ENCODE measurements around the gene CBX8.

CBX8 gene

DNA sequence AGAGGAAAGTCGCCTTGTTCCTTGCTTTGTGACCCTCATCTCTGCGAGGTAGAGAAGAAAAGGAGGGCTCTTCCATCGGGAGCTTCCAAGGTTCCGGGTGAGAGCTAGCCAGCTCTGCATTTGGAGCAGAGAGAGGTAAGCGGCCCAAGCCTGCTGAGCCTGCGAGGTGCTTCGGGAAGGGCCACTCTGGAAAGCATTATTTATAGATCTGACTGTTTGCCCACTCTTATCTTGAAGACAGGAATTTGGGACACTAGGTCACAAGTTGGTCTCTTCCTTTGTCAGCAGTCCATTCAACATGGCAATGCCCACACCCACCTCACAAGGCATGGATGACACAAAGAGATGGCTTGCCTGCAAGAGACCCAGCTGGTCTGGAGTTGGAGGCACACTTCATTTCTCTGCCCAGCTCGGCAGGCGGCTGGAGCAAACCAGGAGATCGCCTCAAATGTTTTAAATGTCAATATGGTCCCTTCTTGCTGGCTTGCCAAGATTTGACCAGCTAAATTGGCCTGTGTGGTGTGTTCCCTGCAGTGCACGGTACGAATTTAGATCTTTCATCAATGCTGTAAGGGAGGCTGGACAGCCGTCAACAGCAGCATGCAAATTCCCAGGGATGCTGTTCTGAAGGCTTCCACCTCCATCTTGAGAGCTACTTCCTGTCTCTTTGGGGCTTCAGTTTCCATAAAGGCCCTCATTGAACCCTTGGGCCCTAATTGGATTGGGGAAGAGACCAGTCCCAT, 22.8 kb upstream of the CBX8 start:
- no peak for DNase-seq (ENCODE audit: low read depth)

DNA sequence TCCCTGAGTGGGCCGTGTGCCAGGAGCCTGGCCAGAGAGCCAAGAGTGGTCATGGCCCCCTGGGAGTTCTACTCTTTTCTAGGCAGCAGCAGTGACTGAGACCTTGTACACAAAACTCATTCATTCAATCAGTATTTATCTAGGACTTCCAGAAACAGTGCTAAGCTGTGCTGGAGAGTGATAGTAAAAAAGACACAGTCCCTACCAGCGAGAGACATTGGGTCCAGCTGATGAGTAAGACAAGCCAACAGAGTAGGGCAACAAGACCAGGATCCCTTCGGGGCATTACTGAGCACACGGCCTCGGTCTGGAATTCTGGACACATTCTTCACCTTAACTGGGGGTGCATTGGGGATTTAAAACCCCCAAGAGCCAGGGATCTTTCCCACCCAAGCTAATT, 22.2 kb upstream of the CBX8 start:
- no peak for DNase-seq (ENCODE audit: low read depth)

DNA sequence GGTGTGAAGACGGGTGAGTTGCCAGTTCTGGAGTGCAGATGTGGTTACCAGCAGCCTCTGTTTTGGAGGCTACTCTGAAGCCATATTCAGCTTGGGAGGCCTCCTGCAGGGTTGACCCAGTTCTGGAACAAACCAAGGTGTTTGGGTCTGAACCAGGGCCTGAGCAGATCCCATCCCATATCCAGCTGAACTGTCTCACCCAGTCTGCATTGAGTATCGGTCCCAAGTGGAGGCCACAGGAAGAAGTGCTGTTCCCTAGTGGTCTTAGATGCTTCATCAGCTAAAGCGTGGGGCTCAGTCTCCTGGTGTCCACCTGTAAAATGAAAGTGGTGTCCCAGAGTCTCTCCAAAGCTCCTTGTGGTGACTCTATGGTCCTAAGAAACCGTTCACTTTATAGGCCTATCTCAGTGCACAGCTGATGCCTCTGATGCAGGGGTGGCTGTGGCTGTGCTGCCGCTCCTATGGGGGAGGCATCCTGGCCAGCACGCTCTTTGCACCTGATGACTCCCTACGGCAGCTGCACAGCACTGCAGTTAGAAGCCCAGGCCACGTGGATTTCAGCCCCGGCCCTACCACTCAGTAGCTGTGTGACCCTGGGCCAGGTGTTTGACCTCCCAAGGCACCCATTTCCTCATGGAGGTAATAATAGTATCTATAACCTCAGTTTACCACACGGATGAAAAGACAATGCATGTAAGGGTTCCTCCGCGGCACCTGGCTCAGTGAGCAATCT, 21.3 kb upstream of the CBX8 start:
- DNase-seq (ENCODE audit: low read depth): no peak

DNA sequence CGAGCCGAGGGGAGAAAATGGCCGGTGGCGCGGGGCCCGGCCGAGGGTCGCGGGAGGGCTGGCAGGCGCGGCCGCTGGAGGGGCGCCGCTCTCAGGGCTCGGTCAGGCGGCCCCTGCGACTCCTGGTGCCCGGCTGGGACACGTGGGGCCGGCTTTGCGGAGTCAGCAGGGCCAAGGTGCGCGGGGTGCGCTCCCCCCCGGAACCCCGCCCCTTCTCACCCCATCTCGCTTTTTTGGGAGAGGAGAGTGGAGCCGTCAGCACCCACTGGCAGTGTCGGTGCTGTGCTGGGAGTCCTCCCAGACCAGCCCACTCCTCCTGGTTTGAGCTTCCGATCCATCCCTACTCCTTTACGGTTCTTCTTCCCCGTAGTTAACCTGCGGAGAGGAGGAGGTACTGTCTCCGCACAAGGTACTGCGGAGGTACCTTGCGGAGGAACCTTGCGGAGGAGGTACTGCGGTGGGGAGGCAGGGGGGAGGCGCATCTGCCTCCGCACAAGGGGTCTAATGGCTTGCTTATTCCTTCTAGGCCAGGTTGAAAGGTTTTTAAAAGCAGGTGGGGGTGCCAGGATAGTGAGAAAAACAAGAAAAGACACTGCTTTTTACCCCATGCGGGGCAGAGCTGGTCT, 19.1 kb upstream of the CBX8 start:
- DNase-seq (ENCODE audit: low read depth): no peak

DNA sequence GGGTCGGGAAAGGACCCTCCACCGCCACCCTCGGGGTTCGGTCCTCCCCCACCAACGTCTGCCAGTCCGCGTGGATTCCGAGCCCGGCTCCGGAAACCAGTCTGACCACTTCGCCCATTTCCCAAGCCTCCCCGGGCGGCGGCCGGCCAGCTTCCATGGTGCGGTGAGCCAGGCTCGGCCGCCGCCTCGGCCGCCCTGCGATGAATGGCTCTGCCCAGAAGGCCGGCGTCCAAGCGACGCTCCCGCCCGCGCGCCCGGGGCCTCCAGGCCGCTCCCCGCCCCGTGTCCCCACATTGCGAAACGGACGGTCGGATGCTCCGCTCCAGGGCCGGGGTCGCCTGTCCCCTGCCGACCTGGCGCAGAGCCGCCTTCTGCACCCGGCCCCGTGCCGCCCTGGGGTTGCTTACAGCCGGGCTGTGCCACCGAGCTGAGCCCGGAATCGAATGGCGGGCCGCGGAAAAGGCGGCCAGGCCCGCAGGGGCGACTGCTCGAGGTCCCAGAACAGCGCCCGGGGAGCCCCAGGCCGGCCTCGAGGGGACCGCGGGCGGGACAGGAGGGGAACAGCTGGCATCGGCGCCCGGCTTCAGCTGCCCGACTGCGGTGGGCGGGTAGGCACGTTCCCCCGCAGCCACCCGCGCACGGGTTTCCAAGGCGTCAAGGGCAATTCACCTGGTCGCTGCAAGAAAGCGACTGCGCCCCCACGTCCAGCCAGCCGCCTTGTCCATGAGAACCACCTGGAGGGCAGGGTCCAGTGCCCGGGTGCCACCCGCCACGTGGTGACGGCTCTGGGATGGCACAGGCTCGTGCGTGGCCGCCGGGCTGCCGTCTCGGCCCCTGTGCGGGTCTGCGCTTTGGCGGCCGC, 18.3 kb upstream of the CBX8 start:
- no peak for DNase-seq (ENCODE audit: low read depth)

DNA sequence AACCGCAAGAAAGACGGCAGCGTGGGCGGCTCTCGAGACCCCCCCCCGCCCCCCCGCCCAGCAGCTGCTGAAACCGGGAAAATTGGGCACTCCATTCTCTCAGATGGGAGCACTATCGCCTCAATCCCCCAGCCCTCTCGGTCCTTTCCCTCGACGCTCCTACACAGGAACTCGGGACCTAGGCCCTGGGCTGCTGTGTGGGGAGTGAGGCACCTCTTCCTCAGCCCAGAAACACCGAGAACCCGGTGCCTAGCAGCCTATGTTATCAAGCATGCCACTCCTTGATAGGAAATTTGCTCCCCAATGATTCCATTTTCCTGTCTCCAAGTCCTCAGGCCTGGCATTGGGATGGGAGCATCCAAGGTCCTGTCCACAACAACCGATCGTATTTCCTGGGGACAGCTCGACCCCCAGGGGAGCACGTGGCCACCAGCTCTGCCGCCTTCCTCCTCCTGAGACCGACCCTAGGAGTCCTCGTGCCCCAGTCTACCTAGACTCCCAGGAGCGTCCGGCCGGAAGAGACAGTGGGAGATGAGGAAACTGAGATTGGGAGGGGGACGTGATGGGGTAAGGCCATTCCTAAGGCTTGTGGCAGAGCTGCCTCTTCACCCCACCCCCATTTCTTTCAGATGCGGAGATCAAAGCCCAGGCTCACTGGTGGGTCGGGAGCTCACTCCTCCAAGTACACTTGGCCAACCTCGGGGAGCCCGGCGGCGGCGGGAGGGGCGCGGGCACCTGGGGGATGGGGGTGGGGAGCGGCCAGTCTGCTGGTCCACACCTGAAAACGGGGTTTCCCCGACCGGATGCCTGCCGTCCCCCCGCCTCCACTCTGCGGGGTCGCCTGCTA, 17.5 kb upstream of the CBX8 start:
- no peak for DNase-seq (ENCODE audit: low read depth)

DNA sequence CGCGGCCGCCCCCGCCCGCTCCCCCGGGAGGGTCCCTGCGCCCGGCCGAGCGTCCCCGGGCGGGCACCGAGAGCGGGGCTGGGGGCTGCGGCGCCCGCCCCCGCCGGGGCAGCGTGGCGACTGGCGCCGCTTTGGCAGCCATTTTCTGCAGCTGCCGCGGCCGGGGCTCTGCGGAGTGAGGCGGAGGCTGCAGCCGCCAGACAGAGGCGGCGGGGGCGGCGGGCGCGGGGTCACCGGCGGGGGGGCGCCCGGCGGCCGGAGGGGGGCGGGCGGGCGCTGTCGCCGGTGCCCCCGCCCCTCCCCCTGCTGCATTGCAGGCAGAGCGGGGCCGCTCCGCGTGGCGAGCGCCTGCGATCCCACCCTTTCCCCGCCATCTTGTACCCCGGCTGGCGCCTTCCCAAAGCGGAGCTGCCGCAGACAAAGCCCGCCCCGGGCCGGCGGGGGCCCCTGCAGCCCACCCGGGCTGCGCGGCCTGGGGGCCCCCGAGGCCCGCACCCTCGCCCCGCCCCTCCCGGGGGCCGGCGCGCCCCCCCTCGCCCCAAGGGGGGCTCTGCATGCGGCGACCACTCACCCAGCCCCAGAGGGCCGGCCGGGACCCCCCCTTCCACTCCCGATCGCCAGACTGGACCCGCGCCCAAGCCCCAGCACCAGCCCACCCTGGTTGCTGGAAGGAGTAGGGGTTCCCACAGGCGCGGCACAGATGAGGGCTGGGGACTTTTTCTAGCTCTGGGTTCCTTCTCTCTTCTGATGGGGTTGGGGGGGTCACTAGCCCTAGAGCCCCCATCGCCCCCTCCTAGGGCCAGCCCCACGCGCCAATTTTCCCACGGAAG, 16.6 kb upstream of the CBX8 start:
- DNase-seq (ENCODE audit: low read depth): no peak

DNA sequence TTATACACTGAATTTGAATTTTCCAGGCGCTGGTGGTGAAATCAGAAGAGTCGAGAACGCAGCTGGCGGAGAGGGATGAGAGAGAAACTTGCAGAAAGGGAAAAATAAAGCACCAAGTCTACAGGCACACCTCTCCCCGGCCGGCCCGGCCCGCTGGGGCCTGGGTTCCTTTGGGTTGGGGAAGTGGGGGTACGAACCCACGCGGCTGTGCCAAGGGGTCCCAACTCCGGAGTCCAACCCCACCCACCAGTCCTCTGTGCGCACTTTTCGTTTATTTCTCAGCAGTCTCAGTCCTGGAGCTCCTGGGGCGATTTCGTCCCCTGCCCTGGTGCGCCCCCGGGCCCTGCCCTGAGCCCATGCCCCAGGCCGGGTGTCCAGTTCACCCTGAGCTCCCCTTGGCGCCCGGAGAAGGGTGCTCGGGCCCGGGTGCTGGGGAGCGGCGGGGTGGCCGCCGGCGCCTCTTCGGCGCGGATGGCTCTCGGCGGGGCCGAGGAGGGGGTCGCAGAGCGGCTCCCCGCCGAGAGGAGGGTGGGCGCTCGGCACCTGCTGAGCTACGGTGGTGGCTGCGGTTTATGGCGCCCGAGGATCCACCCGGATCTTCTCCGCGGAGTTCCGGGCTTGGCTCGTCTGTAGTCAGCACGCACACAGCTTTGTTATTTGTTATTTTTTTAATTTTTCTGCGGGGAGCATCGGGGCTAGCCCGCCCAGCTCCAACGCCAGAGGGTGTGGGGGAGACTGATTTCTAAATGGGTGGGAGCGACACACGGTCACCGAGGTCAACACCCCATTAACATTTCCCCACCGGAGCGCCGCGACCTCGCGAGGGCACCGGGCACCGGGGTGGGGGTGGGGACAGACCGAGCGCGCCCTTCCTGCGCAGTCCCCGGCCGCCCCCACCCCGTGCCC, 15.7 kb upstream of the CBX8 start:
- DNase-seq (ENCODE audit: low read depth): no peak

DNA sequence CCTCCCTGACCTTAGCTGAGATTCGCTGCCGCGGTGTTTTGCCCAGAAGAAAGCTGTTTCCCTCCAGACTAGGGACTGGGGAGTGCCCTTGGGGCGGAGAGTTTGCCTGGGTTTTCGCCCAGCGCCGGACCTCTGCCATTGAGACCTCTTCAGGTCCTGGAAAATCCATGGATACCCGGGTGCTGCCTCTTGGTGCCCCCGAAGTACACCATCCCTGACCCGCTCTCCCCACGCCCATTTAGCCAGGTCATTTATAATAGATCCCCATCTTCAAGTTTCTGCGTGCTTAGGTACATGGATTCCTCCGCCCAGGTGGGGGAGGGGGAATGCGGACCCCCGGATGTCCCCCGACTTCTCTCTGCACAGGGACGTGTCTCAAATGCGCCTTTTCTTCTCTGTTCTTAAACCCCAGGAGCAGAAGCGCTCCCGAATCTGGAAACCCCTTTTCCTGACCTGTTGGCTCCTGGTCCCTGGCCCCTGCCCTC, 15.0 kb upstream of the CBX8 start:
- no peak for DNase-seq (ENCODE audit: low read depth)

DNA sequence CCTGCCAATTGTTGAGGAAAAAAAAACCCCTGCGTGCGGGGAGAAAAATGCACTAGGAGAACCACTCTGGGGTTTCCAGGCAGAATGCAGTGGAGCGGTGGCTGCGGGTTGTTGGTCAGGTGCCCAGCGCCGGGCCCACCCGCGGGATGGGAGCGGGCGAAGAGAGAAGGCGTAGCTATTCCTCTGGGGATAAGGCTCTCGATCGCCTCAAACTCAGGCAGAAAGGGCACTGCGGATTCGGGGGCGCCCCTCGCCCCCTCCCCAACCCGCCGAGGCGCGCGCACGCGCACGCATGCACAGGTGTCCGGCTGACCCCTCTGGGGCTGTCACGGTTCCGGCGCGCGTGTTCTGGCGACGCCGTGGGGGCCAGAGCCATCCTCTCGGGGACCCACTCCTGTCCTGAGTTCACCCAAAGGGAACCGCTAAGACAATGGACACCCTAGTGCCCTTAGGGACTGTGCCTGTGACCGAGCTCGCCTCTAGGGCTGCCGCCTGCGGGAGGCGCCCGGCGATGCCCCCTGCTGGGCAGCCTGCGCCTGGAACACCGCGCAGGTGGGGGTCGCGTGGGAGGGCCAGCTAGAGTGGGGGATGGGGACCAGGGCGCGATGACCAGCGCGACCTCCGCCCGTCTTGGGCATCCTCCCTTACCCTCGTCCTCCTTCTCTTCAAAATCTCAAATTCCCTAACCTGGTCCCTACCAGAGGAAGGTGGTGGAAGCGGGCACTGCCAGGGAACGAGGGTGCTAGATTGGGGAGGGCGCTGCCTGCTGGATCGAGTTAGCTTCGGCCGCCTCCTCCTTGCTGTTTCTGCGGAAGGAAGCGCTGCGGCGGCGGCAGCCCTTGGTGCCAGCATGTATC, 14.4 kb upstream of the CBX8 start:
- DNase-seq (ENCODE audit: low read depth): no peak

DNA sequence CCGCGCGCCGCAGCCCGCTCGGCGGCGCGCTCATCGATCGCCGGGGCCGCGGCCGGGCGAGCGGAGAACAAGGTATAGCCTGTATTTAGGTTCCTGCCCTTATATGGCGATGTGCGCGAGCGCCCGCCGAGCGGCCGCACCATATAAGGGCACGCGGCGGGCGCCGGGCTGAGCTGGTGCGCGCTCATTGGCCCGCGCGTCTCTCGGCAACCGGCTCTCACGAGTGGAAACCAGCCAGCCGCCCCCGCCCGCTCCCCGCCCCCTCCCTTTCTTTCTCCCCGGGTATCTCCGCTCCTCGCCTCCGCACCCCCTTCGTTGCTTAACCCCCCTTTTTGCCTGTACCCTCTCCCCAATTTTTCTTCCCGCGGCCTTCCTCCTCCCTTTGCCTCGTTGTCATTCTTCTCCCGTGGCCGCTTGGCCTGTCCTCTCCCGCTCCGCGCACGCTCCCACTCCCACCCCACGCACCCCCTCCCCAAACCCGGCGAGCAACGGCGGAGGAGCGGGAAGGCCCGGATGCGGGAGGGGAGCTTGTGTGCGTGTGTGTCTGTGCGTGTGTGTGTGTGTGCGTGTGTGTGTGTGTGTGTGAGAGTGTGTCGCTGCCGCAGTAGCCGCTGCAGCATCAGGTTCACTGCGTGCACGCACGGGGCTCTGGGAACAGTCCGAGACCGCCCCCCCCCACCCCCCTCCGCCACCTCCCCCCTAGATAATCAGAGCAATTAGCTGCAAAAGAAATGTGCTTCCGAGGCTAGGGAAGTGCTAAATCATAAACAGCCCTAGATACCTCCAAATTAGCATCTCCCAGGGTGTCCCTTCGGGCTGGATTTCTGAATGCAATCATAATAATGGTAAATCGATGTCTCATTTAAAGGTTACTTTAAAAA, 13.5 kb upstream of the CBX8 start:
- peak; percentile 65 for DNase-seq (ENCODE audit: low read depth)

DNA sequence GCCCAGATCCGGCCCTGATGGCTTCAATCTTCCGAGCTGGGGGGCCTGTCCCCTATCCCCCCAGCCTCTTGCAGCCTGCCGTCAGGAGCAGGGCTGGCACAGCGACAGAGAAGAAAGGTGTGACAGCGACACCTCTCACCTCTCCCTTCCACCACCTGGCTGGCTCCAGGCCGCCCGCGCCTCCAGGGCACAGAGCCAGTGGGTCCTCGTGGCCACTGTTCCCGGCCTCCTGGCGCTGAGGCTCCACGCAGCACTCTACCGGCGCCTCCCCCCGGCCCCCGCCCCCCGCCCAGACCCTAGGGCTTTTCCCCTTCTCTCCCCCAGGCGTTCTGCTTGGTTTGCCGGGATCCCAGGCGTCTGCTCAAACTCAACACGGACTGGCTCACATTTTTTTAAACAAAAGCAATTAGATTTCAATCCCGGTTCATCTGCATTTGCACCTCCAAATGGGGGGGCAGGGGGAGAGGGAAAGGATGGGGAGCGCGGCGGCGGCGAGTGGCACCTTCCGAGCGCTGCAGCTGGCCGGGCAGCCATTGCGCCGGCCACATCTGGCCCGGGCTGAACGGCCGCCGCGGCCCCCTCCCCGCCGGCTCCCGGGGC, 12.8 kb upstream of the CBX8 start:
- DNase-seq (ENCODE audit: low read depth): no peak

DNA sequence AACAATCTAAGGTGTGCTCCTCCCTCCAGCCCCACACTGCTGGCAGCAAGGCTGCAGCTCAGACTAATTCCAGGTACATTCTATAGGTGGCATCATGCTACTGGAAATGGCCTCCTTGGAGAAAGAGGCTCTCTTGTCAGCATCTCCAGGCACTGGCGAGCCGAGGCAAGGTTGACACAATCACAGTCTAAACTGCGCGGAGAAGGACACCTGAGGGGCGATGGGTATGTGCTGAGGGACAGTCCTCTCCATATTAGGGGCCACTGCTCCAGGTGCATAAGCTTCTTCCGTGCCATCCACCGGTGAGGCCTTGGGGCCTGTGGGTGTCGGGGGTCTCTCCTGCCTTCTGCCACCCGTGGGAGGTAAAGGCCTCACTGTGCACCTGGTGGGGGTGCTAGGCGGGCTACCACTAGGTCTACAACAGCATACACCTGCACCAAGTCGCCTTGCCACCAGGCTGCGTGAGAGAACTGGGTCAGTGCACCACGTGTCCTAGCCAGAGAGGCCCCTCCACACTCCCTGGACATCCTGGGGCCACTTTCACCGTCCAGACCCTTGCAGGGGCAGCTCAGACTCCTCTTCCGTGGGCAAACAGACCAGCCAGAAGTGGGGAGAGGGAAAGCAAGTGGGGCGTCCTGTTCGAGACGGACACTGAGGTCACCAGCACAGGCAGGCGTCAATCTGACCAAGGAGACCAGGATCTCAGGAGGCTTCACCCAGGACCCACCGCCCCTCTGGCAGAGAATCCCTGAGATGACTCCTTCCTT, 12.1 kb upstream of the CBX8 start:
- DNase-seq (ENCODE audit: low read depth): no peak

DNA sequence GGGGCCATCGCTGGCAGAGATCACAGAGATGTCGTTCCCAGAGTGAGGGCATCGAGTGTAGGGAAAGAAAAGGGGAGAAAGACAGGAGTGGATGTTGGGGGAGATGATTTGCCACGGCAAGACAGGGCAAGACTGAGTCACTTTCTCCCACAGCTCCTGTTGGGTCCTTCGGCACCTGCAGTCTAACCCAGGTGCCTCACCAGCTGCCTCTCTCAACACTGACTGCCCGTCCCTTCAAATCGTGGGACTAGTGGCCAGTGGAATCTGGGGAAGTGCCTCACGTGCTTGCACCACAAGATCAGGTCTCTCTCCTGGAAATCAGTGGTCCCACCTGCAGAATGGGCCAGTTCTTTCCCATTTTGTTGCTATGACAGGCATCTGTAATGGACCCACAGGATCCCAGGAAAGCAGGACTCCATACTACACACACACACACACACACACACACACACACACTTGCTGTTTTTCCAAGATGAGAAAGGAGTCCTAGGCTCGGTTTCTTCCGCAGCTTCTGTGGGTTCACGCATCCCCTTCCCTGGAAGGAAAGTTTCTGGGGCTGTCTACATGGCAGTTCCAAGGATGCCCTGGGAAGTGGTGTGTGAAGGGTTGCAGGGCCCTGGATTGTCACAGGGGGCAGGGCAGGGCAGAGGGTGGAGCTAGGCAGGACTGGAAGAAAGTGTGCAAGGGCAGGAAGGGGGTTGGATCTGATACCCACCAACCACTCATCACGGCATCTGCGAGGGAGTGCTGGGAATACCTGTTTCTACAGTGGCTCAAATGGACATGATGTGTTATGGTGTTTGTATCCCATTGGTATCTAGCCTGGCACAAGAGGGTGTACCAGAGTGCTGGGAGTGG, 10.2 kb upstream of the CBX8 start:
- DNase-seq (ENCODE audit: low read depth): no peak

DNA sequence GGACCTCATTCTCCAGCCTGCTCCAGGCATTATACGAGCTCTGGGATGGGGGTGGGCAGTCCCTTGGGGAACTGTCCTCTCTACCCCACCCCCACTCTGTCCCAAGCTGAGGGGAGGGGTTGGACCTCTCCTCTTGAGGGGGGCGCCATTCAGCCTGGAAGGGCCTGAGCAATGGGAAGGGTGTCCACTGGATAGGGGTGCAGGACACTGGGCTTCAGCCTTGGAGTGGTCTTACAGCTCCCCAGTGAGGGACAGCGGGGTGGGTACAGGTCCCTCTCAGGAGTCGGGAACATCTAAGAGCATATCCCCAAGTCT, 9.5 kb upstream of the CBX8 start:
- DNase-seq (ENCODE audit: low read depth): no peak
